GM19468 (cell line): ENCODE data around the gene TMED8.

Experiments used
- ATAC-seq: cut with Tn5 transposase; IDR thresholded peaks from one replicate; pipeline ENCODE4 v1.9.1; 2021; ENCODE audit warnings: mild to moderate bottlenecking, moderate library complexity, moderate number of reproducible peaks; ENCODE audit not compliant: unreplicated experiment; ENCODE audit errors: extremely low read depth

The TMED8 gene

GRCh38 chr14:77305696-77306095 lies 71.2 kb downstream of the TMED8 start:
- no peak for ATAC-seq

GRCh38 chr14:77303417-77304156 lies 73.3 kb downstream of the TMED8 start:
- ATAC-seq: no peak

- no peak for ATAC-seq
Measured at GRCh38 chr14:77302926-77303325, 74.0 kb downstream of the TMED8 start.

GRCh38 chr14:77301103-77301502 lies 75.8 kb downstream of the TMED8 start:
- ATAC-seq: no peak

GRCh38 chr14:77299771-77300170 lies 77.1 kb downstream of the TMED8 start:
- ATAC-seq: no peak

- no peak for ATAC-seq
Measured at GRCh38 chr14:77296906-77297305, 80.0 kb downstream of the TMED8 start.

- ATAC-seq: no peak
Measured at GRCh38 chr14:77296155-77296554, 80.7 kb downstream of the TMED8 start.

- no peak for ATAC-seq
Measured at GRCh38 chr14:77290705-77291104, 86.2 kb downstream of the TMED8 start.

GRCh38 chr14:77286576-77286975 lies 90.3 kb downstream of the TMED8 start:
- ATAC-seq: no peak
